ENCODE results near the gene MASP2. TPM values are rescaled to one million over a fixed set of nuclear protein-coding genes. Genes with fewer than 3 reads are reported as not detected.
"Not testable (repeated sequence)": the region's sequence is repeated elsewhere in the genome, so short reads cannot be mapped to it uniquely, and the experiment has no call there.

MASP2 gene
- total RNA-seq, 1 donor from 2014 or later, result not detected

GRCh38 chr1:11019971-11020370 is 27.1 kb downstream of the MASP2 start:
- DNase-seq (ENCODE audit: low spot score), result no peak
- intact Hi-C loops (cut with DNase I), result no loop called here
- no peak for ATAC-seq

GRCh38 chr1:11019358-11019757 is 27.7 kb downstream of the MASP2 start:
- intact Hi-C loops (cut with DNase I); DNase-seq (ENCODE audit: low spot score); ATAC-seq: not testable (repeated sequence)

GRCh38 chr1:11013160-11013531 is 33.9 kb downstream of the MASP2 start:
- ATAC-seq, result no peak

GRCh38 chr1:11012260-11013159 is 34.5 kb downstream of the MASP2 start, which contains the start of gene TARDBP:
Gene TARDBP, plus strand, starts transcription at chr1:11012654. Its CDS starts 1,074 bp downstream, at chr1:11013728.
- intact Hi-C loops (cut with DNase I), result loop anchor here (5.0 kb wide), 1 partner anchor 35 kb away; no protein-coding TSS in a partner anchor
- peak; percentile 99 for ATAC-seq
- peak; percentile 92 for DNase-seq (ENCODE audit: low spot score)

More at GRCh38 chr1:11013160-11013531, 33.9 kb downstream of the MASP2 start:
- intact Hi-C loops (cut with DNase I), result loop anchor here (5.0 kb wide), 1 partner anchor 36 kb away; no protein-coding TSS in a partner anchor
- DNase-seq (ENCODE audit: low spot score), result no peak

- intact Hi-C loops (cut with DNase I), result no loop called here
These were observed 46.5 kb downstream of the MASP2 start for GRCh38 chr1:11000526-11000925.

GRCh38 chr1:10996100-10996499 is 50.9 kb downstream of the MASP2 start:
- intact Hi-C loops (cut with DNase I), result no loop called here
- ATAC-seq (no peak), DNase-seq (ENCODE audit: low spot score) (no peak)

More at GRCh38 chr1:11000526-11000925, 46.5 kb downstream of the MASP2 start:
- no peak for ATAC-seq
- DNase-seq (ENCODE audit: low spot score), result no peak

- DNase-seq (ENCODE audit: low spot score) (no peak), ATAC-seq (no peak)
- intact Hi-C loops (cut with DNase I), result no loop called here
These were observed 54.2 kb downstream of the MASP2 start for GRCh38 chr1:10992864-10993263.

- ATAC-seq; intact Hi-C loops (cut with DNase I); DNase-seq (ENCODE audit: low spot score): not testable (repeated sequence)
These were observed 55.0 kb downstream of the MASP2 start for GRCh38 chr1:10992004-10992403.

GRCh38 chr1:10990828-10991227 is 56.2 kb downstream of the MASP2 start:
- DNase-seq (ENCODE audit: low spot score) (no peak), ATAC-seq (no peak)
- intact Hi-C loops (cut with DNase I), result no loop called here

GRCh38 chr1:10989920-10990516 is 57.0 kb downstream of the MASP2 start:
- intact Hi-C loops (cut with DNase I); ATAC-seq; DNase-seq (ENCODE audit: low spot score): not testable (repeated sequence)

GRCh38 chr1:10989095-10989494 is 57.9 kb downstream of the MASP2 start:
- no peak for ATAC-seq
- no peak for DNase-seq (ENCODE audit: low spot score)
- intact Hi-C loops (cut with DNase I), result no loop called here

- ATAC-seq, result no peak
- intact Hi-C loops (cut with DNase I), result no loop called here
- DNase-seq (ENCODE audit: low spot score), result no peak
These were observed 59.1 kb downstream of the MASP2 start for GRCh38 chr1:10987840-10988417.

- no peak for ATAC-seq
- intact Hi-C loops (cut with DNase I), result no loop called here
- no peak for DNase-seq (ENCODE audit: low spot score)
These were observed 60.5 kb downstream of the MASP2 start for GRCh38 chr1:10986525-10986890.

- intact Hi-C loops (cut with DNase I), result no loop called here
- DNase-seq (ENCODE audit: low spot score) (peak; percentile 79), ATAC-seq (peak; percentile 81)
These were observed 66.0 kb downstream of the MASP2 start for GRCh38 chr1:10980841-10981727.

GRCh38 chr1:10980094-10980577 is 66.9 kb downstream of the MASP2 start:
- DNase-seq (ENCODE audit: low spot score), result peak; percentile 86
- peak; percentile 85 for ATAC-seq
- intact Hi-C loops (cut with DNase I), result no loop called here

- ATAC-seq (peak; percentile 90), DNase-seq (ENCODE audit: low spot score) (peak; percentile 81)
- intact Hi-C loops (cut with DNase I), result loop anchor here (5.0 kb wide), 1 partner anchor 33 kb away; the partner anchor contains the start of gene TARDBP
These were observed 67.5 kb downstream of the MASP2 start for GRCh38 chr1:10979483-10979920.

GRCh38 chr1:10978719-10979118 is 68.3 kb downstream of the MASP2 start:
- DNase-seq (ENCODE audit: low spot score) (no peak), ATAC-seq (no peak)
- intact Hi-C loops (cut with DNase I), result loop anchor here (5.0 kb wide), 1 partner anchor 34 kb away; the partner anchor contains the start of gene TARDBP

Measured in sciatic nerve (tissue), 2 donors.